Measurements from ENCODE around the gene MAEA. TPM values are rescaled to one million over a fixed set of nuclear protein-coding genes. Genes with fewer than 3 reads are reported as not detected.

The MAEA gene
- total and polyA plus RNA-seq, 2 of the 8 experiments (the other 6 are each of a cell fraction or from before 2014, with no cell fraction given): 75.8 to 133 TPM

- Histone ChIP-seq H4K5ac (ENCODE audit: insufficient read length, low read depth, low read length) (no peak overlapping the region), H2BK20ac (ENCODE audit: low read length) (no peak overlapping the region), H3K9me3 (ENCODE audit: insufficient read depth in 2 of 2, low read depth in 1 of 2, low read length in 1 of 2) (no peaks in the 10 kb centered on the region), H3K36me3 (ENCODE audit: control insufficient read depth in 2 of 4, insufficient read depth in 4 of 4, low read length in 3 of 4) (peaks cover 2 to 19% (median 3%) of the 10 kb centered on the region in 4 experiments; a peak in 6 of 8 replicates), H3K4ac (replicated peaks; ENCODE audit: insufficient read length, low read depth, low read length) (no peak overlapping the region), H3K4me2 (ENCODE audit: insufficient read depth in 1 of 2, low read depth in 2 of 2, low read length in 2 of 2) (no peak overlapping the region), H3K23me2 (ENCODE audit: low read depth, low read length) (no peaks in the 10 kb centered on the region), H2AK5ac (ENCODE audit: low read depth, low read length) (no peak overlapping the region), H2BK120ac (replicated peaks; ENCODE audit: low read depth, low read length) (no peak overlapping the region), H3K4me3 (ENCODE audit: extremely low read depth in 1 of 4, insufficient read depth in 2 of 4, low read depth in 3 of 4, low read length in 4 of 4) (no peak overlapping the region), H3K14ac (ENCODE audit: insufficient read length) (no peak overlapping the region), H2BK5ac (ENCODE audit: low read depth, low read length) (no peak overlapping the region), H2BK12ac (ENCODE audit: low read depth, low read length) (no peak overlapping the region), H3K23ac (ENCODE audit: insufficient read length) (no peak overlapping the region), H3K27ac (ENCODE audit: low read depth, low read length) (no peak overlapping the region), H3K4me1 (replicated peaks in 1 of 4; ENCODE audit: control insufficient read depth in 3 of 4, insufficient read depth in 4 of 4, low read length in 3 of 4) (peaks cover 3 to 9% (median 5%) of the 10 kb centered on the region in 4 experiments; a peak in 6 of 7 replicates), H3K79me1 (ENCODE audit: low read depth, low read length) (peaks cover 32% of the 10 kb centered on the region), H3K9ac (replicated peaks in 1 of 4; ENCODE audit: extremely low read depth in 1 of 4, low read depth in 3 of 4, low read length in 3 of 4) (no peak overlapping the region), H3K79me2 (ENCODE audit: control insufficient read depth in 1 of 2, insufficient read depth in 2 of 2, low read length in 2 of 2) (peaks cover 5 to 93% of the 10 kb centered on the region in 2 experiments; a peak in 3 of 4 replicates), H2AFZ (ENCODE audit: low read length) (no peak overlapping the region), H3K56ac (replicated peaks; ENCODE audit: insufficient read length, low read depth, low read length) (no peak overlapping the region), H2BK15ac (ENCODE audit: low read length) (no peak overlapping the region), H3K27me3 (replicated peaks in 1 of 4; ENCODE audit: control insufficient read depth in 3 of 4, extremely low read depth in 1 of 4, insufficient read depth in 3 of 4, low read length in 3 of 4) (no peaks in the 10 kb centered on the region), H4K20me1 (replicated peaks in 1 of 2; ENCODE audit: control insufficient read depth in 1 of 2, insufficient read depth in 2 of 2, low read length in 2 of 2) (peaks cover 26 to 30% of the 10 kb centered on the region in 2 experiments), H4K91ac (replicated peaks; ENCODE audit: insufficient read length, low read length) (no peak overlapping the region), H3K18ac (ENCODE audit: extremely low read depth, low read length) (no peak overlapping the region), H4K8ac (ENCODE audit: extremely low read depth, insufficient read depth, low read length) (no peak overlapping the region)
- no peak for FAIRE-seq
- CTCF ChIA-PET (ENCODE audit: partially characterized antibody): interaction anchor here (1.0 to 1.3 kb wide), 2 partner anchors 16 to 54 kb away, joined by 3 read pairs; no protein-coding TSS in a partner anchor
- DNase-seq (ENCODE audit: low read depth in 1 of 2, low spot score in 2 of 2): no peak
- POLR2A ChIA-PET (ENCODE audit: partially characterized antibody): no interaction called here
- WGBS, 2 experiments (ENCODE audit: extremely low coverage in 1 of 2, insufficient coverage in 1 of 2, insufficient read length in 1 of 2, insufficient replicate concordance in 2 of 2, low coverage in 1 of 2, low lambda C conversion rate in 2 of 2, missing lambda C conversion rate in 1 of 2): 71% methylated on average over 4 of the region's 4 CpGs; no CpG with 5 or more reads in 1 of the 2 experiments
- TF ChIP-seq ATF3 (IDR thresholded peaks at IDR 0.05; ENCODE audit: insufficient read depth, low read depth, low read length): no peak
- no peak for TF ChIP-seq CREB1 (IDR thresholded peaks at IDR 0.05)
- no peak for TF ChIP-seq CHD2 (IDR thresholded peaks at IDR 0.05; ENCODE audit: low read length)
- no peak for TF ChIP-seq SP4 (IDR thresholded peaks at IDR 0.05; ENCODE audit: low read length)
- TF ChIP-seq E2F6 (IDR thresholded peaks at IDR 0.05): no peak
- no peak for TF ChIP-seq SP2 (IDR thresholded peaks at IDR 0.05; ENCODE audit: low read length)
- no peak for TF ChIP-seq HDAC2 (IDR thresholded peaks at IDR 0.05; ENCODE audit: borderline replicate concordance in 1 of 2, low read depth in 2 of 2, low read length in 2 of 2)
- TF ChIP-seq MAX (IDR thresholded peaks at IDR 0.05): no peak
- no peak for TF ChIP-seq EGR1 (IDR thresholded peaks at IDR 0.05; ENCODE audit: borderline replicate concordance, low read depth, low read length)
- TF ChIP-seq USF2 (IDR thresholded peaks at IDR 0.05; ENCODE audit: low read length): no peak
- TF ChIP-seq PHF8 (conservative IDR thresholded peaks at IDR 0.05; ENCODE audit: low read depth, low read length): no peak
- no peak for TF ChIP-seq CEBPB (IDR thresholded peaks at IDR 0.05; ENCODE audit: low read depth, low read length)
These were observed 12.5 kb downstream of the MAEA start for GRCh38 chr4:1302159-1302558.

Measured in H1 (cell line).